ENCODE data around the gene THRA. TPM values are rescaled to one million over a fixed set of nuclear protein-coding genes. Genes with fewer than 3 reads are reported as not detected.

Gene THRA
- polyA plus RNA-seq, 5 donors, result 61.9 to 86.3 (median 72.0) TPM

- DNase-seq, result no peak
Observed at GRCh38 chr17:40063901-40064531, 1.3 kb downstream of the THRA start.

DNA sequence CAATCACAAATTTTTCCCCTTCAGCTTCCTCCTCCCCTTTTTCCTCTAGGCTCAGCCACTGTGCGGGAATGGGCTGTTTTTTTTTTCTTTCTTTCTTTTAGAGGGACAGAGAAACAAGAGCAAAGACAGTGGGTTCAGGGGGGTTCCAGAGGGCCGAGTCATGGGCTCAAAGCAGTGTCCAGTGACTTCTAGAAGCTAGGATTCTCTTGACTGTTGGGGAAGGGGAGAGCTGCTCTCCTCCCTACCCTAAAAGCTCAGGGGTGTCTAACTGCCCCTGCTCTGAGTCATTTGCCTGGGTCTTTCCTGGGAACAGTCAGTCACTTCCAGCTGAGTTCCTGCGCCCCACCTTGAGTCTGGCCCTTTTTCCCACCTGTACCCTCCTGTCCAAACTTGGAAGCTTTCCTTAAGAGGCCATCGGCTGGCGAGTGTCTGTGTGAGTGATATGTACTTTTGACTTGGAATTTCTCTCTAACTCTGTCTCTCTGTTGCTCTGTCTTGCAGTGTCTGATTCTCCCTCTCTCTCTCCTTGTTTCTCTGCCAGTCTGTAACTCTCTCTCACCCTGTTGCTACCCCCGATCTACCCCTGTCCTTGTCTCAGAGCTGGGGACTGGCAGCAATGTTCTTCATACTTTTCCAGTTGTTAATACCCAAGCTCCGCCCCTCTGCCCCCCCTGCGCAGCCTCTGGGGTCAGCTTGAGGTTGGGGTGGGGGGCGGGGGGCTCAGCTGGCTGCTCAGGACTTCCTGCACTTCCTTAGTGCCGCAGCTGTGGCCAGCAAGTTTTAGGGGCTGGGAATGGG lies 2.4 kb downstream of the THRA start:
- peak; percentile 59 to 62 for DNase-seq

DNA sequence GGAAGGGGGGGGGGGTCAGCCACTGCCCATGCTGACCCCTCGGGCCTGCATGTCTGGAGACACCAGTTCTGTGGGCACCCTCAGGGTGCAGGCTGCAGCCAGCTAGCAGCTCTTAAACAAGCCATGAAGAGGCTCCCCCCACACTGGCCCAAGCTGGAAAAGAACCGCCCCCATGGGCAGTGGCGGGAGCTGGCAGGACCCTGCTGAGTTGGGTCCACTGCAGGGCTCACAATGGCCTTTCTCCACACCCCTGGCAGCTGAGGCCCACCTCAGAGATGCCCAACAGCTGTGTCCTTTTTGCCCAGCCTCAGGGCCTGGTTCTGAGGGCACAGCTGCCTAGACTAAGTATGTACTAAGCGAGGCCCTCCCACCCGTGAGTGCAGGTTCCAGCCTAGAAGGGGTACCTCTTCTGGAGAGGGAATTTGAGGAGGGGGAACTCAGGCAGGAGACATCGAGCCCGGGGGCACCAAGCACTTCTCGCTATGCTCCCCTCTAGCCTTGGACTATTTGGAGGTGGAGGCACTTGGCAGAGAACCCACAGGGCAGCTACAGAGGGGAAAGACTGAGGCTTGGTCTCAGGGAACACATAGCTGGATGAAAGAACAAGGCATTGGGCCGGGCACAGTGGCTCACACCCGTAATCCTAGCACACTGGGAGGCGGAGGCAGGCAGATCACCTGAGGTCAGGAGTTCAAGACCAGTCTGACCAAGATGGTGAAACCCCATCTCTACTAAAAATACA lies 3.2 kb downstream of the THRA start:
- no peak for DNase-seq

GRCh38 chr17:40067710-40068109 lies 4.9 kb downstream of the THRA start:
- DNase-seq, result no peak

GRCh38 chr17:40068129-40068581 lies 5.4 kb downstream of the THRA start:
- DNase-seq, result no peak

- no peak for DNase-seq
Observed at GRCh38 chr17:40068584-40068916, 5.8 kb downstream of the THRA start.

DNA sequence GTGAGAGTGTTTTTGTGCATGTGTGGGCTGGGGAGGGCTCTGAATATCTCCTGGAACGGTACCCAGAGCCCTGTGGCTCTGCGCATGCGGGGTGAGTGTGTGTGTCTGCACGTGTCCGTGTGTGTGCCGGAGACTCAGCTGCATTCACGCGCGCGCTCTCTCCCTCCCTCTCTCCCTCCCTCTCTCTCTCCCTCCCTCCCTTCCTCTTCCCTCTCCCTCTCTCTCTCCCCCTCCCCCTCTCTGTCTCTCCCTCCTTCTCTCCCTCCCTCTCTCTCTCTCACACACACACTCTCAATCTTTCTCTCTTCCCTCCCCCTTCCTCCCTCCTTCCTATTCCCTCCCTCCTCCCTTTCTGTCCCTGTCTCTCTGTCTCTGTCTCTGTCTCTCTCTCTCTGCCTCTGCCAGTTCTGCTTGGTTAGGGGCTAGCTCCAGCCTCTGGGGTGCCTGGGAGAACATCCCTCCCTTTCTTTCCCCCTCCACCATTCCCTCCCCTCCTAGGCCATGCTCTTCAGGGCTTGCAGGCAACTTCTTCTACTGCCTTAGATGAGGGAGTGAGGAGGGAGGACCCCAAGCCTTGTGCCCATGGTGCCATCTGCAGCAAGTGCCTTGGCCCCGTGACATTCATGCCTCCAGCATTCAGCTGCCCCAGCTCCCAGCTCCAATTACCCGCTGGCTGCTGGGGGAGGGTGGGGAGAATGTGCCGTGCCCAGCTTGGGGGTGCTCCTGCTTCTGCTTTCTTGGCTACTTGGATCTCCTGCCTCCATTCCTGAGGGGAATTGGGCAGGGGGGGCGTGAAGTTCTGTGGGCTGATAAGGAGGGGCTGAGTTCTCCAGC lies 6.4 kb downstream of the THRA start:
- peak; percentile 89 to 93 for DNase-seq

DNA sequence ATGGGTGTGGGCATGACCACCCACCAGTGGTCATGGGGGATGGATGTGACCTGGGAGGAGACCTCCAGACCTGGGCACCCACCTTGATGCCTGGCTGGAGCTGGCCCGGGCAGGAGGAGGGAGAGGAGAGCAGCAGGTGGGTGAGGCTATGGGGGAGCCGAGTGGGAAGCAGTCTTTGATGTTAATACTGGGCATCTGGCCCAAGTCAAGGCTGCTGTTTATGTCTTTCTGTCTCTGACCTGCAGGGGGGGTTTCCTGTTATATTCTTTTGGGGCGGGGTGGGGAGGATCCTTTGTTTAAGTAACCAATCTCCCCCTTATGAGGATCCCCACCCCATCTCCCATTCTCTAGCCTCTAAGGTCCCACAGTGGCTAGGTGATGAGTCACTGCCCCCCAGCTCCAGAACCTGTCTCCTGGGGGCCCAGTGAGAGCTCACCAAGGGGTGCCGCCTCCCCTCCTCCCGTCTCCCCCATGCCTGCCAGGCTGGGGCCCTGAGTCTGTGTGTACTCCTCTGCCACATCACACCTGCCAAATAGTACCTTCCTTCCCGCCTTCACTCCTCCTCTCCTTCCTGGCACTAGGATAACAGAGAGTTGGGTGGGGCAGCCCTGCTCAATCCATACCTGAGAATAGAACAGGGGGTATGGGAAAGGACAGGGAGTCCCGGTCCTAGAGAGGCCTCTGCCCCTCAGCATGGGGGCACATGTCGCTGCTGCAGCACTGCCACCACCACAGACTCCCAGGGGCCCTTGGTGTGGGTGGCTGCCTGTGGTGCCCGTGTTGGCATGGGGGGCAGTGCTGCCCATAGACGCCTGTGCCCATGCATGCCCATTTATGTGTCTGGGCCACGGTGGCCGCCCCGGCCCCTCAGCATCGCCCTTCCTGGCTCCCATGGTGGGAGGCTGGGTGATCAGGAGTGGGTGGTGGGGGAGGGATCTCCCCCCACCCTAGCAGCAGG lies 7.3 kb downstream of the THRA start:
- peak; percentile 51 to 53 for DNase-seq

DNA sequence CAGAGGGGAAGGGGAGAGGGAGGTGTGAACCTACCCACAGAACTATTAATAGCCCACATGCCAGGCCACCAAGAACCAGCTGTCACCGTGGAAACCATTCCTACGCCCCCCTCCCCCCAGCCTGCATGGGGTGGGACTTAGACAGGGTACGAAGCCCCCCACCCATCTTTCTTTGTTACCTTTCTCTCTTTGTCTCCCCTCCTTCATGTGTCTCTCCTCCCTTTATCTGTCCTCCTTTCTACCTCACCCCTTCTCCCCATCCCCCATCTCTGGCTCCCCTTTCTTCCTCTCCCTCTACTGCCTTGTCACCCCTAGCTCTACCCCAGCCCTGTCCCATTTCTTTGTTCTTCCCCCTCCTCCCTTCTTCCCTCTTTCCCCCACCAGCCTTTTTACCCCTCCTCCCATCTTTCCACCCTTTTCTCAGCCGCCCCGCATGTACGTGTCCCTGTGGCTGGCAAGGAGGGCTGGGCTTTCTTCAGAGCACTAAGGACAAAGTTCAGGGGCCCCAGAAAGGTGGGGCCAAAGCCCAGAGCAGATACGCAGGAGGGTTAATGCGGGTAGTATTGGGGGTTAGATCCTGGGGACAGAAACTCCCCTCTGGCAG lies 8.0 kb downstream of the THRA start:
- no peak for DNase-seq

DNA sequence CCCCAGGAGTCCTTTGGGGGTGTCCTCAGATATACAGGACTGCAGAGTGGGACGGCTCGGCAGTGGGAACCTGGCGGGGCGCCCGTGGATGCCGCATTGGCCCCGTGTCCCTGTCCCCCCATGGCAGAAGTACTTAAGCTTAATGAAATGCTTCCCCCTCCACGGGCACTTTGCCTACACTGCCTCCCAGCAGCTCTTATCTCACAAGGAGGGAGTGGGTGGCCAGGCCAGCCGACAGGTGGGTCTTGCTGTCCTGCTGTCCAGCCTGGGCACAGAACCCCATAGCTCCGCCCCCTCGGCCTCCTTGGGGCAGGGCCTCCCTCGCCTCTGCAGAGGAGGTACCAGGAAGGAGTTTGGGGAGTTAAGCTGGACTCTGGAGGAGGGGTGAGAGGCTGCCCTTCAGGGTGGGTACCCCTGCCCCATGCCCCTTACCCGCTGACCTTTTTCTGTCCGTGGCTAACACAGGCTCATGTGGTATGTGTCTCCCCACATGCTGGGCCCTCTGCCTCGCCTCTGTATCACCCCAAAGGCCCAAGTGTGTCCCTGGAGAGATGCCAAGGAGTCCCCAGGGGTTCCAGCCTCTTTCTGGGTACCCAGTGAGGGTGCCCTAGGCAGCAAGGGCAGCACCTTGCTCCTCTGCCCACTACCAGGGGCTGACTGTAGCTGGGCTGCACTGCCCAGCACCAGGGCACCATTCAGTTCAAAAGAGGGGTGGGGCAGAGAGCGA lies 8.7 kb downstream of the THRA start:
- DNase-seq, result no peak

DNA sequence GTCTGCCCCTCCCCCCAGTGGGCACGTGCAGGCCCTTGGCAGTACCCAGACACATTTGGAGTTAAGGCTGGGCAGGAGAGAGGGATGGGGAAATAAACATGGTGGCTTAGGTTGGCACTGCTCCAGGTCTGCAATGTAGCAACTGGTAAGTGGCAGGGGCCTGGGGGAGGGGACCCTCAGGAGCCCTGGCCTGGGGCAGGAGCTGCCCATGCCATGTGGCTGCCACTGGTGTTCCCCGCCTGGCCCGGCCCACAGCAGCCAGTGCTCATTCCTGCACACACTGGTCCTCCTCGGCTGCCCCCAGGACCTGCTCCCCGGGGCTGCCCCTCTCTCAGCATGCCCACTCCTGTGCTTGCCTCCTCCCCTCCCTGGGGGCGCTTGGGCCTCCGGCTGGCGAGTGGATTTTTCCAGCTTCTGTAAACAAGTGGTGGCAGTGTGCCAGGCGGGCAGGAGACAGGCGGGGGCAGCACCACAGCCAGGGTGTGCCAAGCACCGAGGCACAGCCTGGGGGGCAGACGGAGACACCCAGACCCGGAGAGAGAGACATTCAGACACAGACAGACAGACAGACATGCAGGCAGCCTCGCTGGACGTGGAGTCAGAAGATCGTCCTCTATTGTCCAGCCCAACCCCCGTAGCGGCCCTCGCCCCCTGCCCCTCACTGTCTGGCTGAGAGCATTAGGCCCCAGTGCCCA lies 9.4 kb downstream of the THRA start:
- peak; percentile 66 to 74 for DNase-seq

GRCh38 chr17:40072735-40073346 lies 10.1 kb downstream of the THRA start:
- DNase-seq, result peak in 1 of 2 donors; percentile 50

GRCh38 chr17:40073454-40074174 lies 10.8 kb downstream of the THRA start:
- DNase-seq, result no peak

GRCh38 chr17:40074175-40074512 lies 11.4 kb downstream of the THRA start:
- no peak for DNase-seq

DNA sequence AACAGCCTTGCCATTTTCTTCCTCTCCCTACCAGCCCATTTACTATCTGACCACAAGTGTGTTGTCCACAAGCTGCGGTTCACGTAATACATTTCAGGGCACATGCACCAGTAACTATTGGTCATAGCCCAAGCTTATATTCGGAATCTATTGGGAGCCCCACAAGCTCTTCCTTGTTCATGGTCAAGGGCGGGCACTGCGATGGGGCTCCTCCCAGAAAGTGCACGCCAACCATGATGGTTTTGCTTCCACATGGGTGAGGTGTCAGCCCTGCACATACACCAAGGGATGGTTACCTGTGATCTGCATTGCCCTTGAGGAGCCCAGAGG lies 12.1 kb downstream of the THRA start:
- DNase-seq, result no peak

DNA sequence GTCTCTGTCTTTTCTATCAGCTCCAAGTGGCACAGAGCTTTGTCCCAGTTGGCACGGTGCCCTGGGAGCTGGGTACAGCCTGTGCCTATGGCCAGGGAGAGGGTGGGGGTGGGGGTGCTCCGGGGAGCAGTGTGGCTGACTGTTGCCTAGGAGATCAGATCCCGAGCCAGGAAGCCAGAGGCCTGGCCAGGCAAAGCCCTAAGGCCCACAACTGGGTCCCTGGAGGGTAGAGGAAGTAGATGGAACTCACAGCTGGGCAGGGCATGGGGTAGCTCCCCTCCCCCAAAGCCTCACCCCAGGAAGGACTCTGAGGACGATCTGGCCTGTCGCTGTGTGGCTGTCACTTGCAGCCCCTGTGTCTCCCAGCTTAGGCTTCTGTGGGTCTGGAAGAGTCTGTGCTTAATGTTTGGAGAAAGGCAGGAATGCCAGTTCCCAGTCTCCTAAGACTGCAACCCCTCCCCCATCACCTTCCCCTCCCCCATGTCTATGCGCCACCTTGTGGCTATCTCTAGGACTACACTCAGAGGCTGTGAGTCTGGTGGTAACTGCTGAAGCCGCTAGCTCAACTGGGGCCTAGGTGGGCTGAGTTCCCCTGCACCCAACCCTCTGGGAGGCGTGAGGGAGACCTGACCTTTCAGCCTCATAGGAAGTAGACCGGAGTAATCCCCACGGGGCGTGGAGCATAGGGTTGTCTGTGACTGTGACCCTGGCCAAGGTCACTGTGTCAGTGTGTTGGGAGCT lies 12.6 kb downstream of the THRA start:
- DNase-seq, result peak; percentile 67 to 71

DNA sequence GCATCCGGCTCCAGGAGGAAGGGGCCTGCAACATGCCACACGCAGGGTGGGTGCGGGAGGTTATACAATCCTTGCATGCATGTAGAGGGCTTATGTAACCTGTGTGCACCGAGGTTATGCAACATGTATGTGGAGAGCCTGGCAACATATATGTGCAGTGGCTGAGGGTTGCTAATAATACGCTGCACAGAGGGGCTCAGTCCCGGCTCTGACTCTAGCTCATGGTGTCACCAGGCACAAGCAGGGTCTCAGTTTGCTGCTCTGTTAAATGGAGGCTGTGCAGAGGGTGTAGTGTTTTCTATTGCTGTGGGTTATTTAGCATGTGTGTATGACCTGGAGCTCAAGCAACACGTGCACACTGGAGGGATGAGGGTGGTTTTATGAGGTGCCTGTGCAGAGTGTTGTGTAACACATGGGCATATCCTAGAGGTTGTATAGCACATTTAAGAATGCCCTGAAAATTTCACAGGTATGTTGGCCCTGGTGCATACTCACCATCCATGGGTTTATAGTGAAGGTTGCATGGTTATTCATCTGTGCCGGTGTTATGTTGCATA lies 13.3 kb downstream of the THRA start:
- no peak for DNase-seq
